H1 (cell line): ENCODE data around the gene OSR1. TPM values are rescaled to one million over a fixed set of nuclear protein-coding genes. Genes with fewer than 3 reads are reported as not detected.

ENCODE experiments used
- CTCF ChIA-PET: fragments of 300-600 bp; sonication (Branson Sonifier 250); formaldehyde crosslinking; loops from one replicate; lab custom pipeline; 2021; ENCODE audit not compliant: partially characterized antibody; lab: Charles Lee
- POLR2A ChIA-PET: fragments of 300-600 bp; sonication (Branson Sonifier 250); formaldehyde crosslinking; loops from one replicate; lab custom pipeline; 2021; ENCODE audit warnings: inconsistent platforms; ENCODE audit not compliant: partially characterized antibody; lab: Charles Lee
- DNase-seq, 2 experiments: peaks; one replicate each; pipeline versions ENCODE4 v3.0.0 to v3.0.0-alpha.2; 2010 to 2022; ENCODE audit warnings: low spot score in 2 of 2, low read depth in 1 of 2, mixed read lengths in 1 of 2
- FAIRE-seq: peaks from 2 replicates; lab custom pipeline; 2011; peaks lifted over from hg19 to GRCh38; lab: Jason Lieb, UNC
- H2AFZ ChIP-seq: 2 replicates; pipeline ENCODE4 v1.8.1; 2012; ENCODE audit warnings: low read length, inconsistent platforms
- H2AK5ac ChIP-seq: 2 replicates; pipeline ENCODE4 v1.6.1; 2013; ENCODE audit warnings: low read depth, low read length
- H2BK120ac ChIP-seq: replicated peaks from 2 replicates; pipeline ENCODE3; 2013; ENCODE audit warnings: low read depth, low read length, inconsistent platforms
- H2BK12ac ChIP-seq: 2 replicates; pipeline ENCODE4 v1.6.1; 2013; ENCODE audit warnings: low read depth, low read length
- H2BK15ac ChIP-seq: 2 replicates; pipeline ENCODE4 v1.6.1; 2013; ENCODE audit warnings: low read length
- H2BK20ac ChIP-seq: 2 replicates; pipeline ENCODE4 v1.6.1; 2013; ENCODE audit warnings: low read length
- H2BK5ac ChIP-seq: 2 replicates; pipeline ENCODE4 v1.6.1; 2013; ENCODE audit warnings: low read depth, low read length
- H3K14ac ChIP-seq: 2 replicates; pipeline ENCODE4 v1.6.1; 2013; ENCODE audit warnings: inconsistent platforms; ENCODE audit not compliant: insufficient read length
- H3K18ac ChIP-seq: 2 replicates; pipeline ENCODE4 v1.6.1; 2013; ENCODE audit warnings: low read length; ENCODE audit errors: extremely low read depth
- H3K23ac ChIP-seq: 2 replicates; pipeline ENCODE4 v1.6.1; 2013; ENCODE audit warnings: inconsistent platforms; ENCODE audit not compliant: insufficient read length
- H3K23me2 ChIP-seq: 2 replicates; pipeline ENCODE4 v1.6.1; 2013; ENCODE audit warnings: low read depth, low read length
- H3K27ac ChIP-seq: 2 replicates; pipeline ENCODE4 v1.6.1; 2011; ENCODE audit warnings: low read depth, low read length, inconsistent platforms
- H3K27me3 ChIP-seq, 4 experiments: replicated peaks in 1 of 4; 1 replicate in 1 of 4; 2 replicates in 3 of 4; pipeline versions ENCODE4 v1.6.1 to v1.8.1; 2011 to 2013; ENCODE audit warnings: low read length in 3 of 4, mild to moderate bottlenecking in 3 of 4, inconsistent platforms in 2 of 4, mixed read lengths in 2 of 4, moderate library complexity in 1 of 4; ENCODE audit not compliant: control insufficient read depth in 3 of 4, insufficient read depth in 3 of 4; ENCODE audit errors: extremely low read depth in 1 of 4
- H3K36me3 ChIP-seq, 4 experiments: 2 replicates each; pipeline versions ENCODE4 v1.6.1 to v1.8.1; 2011 to 2013; ENCODE audit warnings: mild to moderate bottlenecking in 4 of 4, low read length in 3 of 4, moderate library complexity in 2 of 4, control low read depth in 1 of 4, inconsistent platforms in 1 of 4; ENCODE audit not compliant: insufficient read depth in 4 of 4, control insufficient read depth in 2 of 4
- H3K4ac ChIP-seq: replicated peaks from 2 replicates; pipeline ENCODE3; 2013; ENCODE audit warnings: low read length, low read depth, mixed read lengths, inconsistent platforms; ENCODE audit not compliant: insufficient read length
- H3K4me1 ChIP-seq, 4 experiments: replicated peaks in 1 of 4; 1 replicate in 1 of 4; 2 replicates in 3 of 4; pipeline versions ENCODE4 v1.6.1 to v1.8.1; 2011 to 2013; ENCODE audit warnings: low read length in 3 of 4, inconsistent platforms in 2 of 4, mixed read lengths in 1 of 4; ENCODE audit not compliant: insufficient read depth in 4 of 4, control insufficient read depth in 3 of 4
- H3K4me2 ChIP-seq, 2 experiments: 2 replicates each; pipeline versions ENCODE4 v1.6.1 to v1.8.1; 2011 to 2013; ENCODE audit warnings: low read depth in 2 of 2, low read length in 2 of 2, control low read depth in 1 of 2, inconsistent platforms in 1 of 2, mild to moderate bottlenecking in 1 of 2; ENCODE audit not compliant: insufficient read depth in 1 of 2
- H3K4me3 ChIP-seq, 4 experiments: fragments of 200-600, 300-600 bp in 1 of 4; sonication (generic), shearing (Covaris generic), sonication (Bioruptor Twin) in 1 of 4; 2 replicates each; pipeline versions ENCODE4 v1.5.1 to v1.8.1; 2011 to 2016; ENCODE audit warnings: low read length in 4 of 4, low read depth in 3 of 4, control low read depth in 2 of 4, inconsistent platforms in 2 of 4, mild to moderate bottlenecking in 2 of 4, mixed read lengths in 1 of 4, moderate library complexity in 1 of 4; ENCODE audit not compliant: insufficient read depth in 2 of 4; ENCODE audit errors: extremely low read depth in 1 of 4
- H3K56ac ChIP-seq: replicated peaks from 2 replicates; pipeline ENCODE3; 2013; ENCODE audit warnings: low read depth, mild to moderate bottlenecking, mixed read lengths, low read length, inconsistent platforms; ENCODE audit not compliant: insufficient read length
- H3K79me1 ChIP-seq: 2 replicates; pipeline ENCODE4 v1.6.1; 2013; ENCODE audit warnings: low read depth, low read length, control low read depth
- H3K79me2 ChIP-seq, 2 experiments: 2 replicates each; pipeline versions ENCODE4 v1.6.1 to v1.8.1; 2012 to 2013; ENCODE audit warnings: low read length in 2 of 2, mild to moderate bottlenecking in 2 of 2, inconsistent platforms in 1 of 2; ENCODE audit not compliant: insufficient read depth in 2 of 2, control insufficient read depth in 1 of 2
- H3K9ac ChIP-seq, 4 experiments: replicated peaks in 1 of 4; 1 replicate in 1 of 4; 2 replicates in 3 of 4; pipeline versions ENCODE4 v1.6.1 to v1.8.1; 2011 to 2013; ENCODE audit warnings: low read depth in 3 of 4, low read length in 3 of 4, control low read depth in 2 of 4, mild to moderate bottlenecking in 2 of 4, moderate library complexity in 2 of 4, inconsistent platforms in 1 of 4; ENCODE audit errors: extremely low read depth in 1 of 4
- H3K9me3 ChIP-seq, 2 experiments: 2 replicates each; pipeline versions ENCODE4 v1.6.1 to v1.8.1; 2012 to 2013; ENCODE audit warnings: mild to moderate bottlenecking in 2 of 2, moderate library complexity in 2 of 2, control low read depth in 1 of 2, inconsistent platforms in 1 of 2, low read depth in 1 of 2, low read length in 1 of 2, mixed read lengths in 1 of 2; ENCODE audit not compliant: insufficient read depth in 2 of 2
- H4K20me1 ChIP-seq, 2 experiments: replicated peaks in 1 of 2; 2 replicates each; pipeline versions ENCODE3 to v1.8.1; 2011 to 2013; ENCODE audit warnings: inconsistent platforms in 2 of 2, low read length in 2 of 2, mild to moderate bottlenecking in 1 of 2; ENCODE audit not compliant: insufficient read depth in 2 of 2, control insufficient read depth in 1 of 2
- H4K5ac ChIP-seq: 2 replicates; pipeline ENCODE4 v1.6.1; 2013; ENCODE audit warnings: low read length, low read depth, mixed read lengths, inconsistent platforms; ENCODE audit not compliant: insufficient read length
- H4K8ac ChIP-seq: 2 replicates; pipeline ENCODE4 v1.8.0; 2013; ENCODE audit warnings: mild to moderate bottlenecking, moderate library complexity, low read length, inconsistent platforms; ENCODE audit not compliant: insufficient read depth; ENCODE audit errors: extremely low read depth
- H4K91ac ChIP-seq: replicated peaks from 2 replicates; pipeline ENCODE3; 2013; ENCODE audit warnings: low read length, mixed read lengths, inconsistent platforms; ENCODE audit not compliant: insufficient read length
- ASH2L ChIP-seq: fragments of 200-600, 300-600 bp; sonication (generic); IDR thresholded peaks from one replicate; pipeline ENCODE4 v1.7.1; 2017; ENCODE audit warnings: low read length
- CBX8 ChIP-seq: fragments of 300-800, 300-1000 bp; sonication (generic); IDR thresholded peaks from 2 replicates; pipeline ENCODE4 v1.7.1; 2016; ENCODE audit warnings: low read depth, low read length, borderline replicate concordance
- CREB1 ChIP-seq: IDR thresholded peaks from 2 replicates; pipeline ENCODE4 v1.6.1; 2012; ENCODE audit warnings: inconsistent platforms
- CTBP2 ChIP-seq: IDR thresholded peaks from 2 replicates; pipeline ENCODE4 v1.7.0; 2011; ENCODE audit warnings: borderline replicate concordance, mild to moderate bottlenecking, moderate library complexity, mixed read lengths, low read length; ENCODE audit not compliant: insufficient read depth, insufficient read length
- E2F6 ChIP-seq: IDR thresholded peaks from 2 replicates; pipeline ENCODE4 v1.6.1; 2012; ENCODE audit warnings: inconsistent platforms
- KDM4A ChIP-seq: IDR thresholded peaks from one replicate; pipeline ENCODE4 v1.7.1; 2012; ENCODE audit warnings: low read depth, mild to moderate bottlenecking, moderate library complexity, low read length, inconsistent platforms; ENCODE audit not compliant: severe bottlenecking
- RFX5 ChIP-seq: IDR thresholded peaks from 2 replicates; pipeline ENCODE4 v1.6.1; 2011; ENCODE audit warnings: low read depth, low read length, improper control_type of control experiment, borderline replicate concordance
- RNF2 ChIP-seq: fragments of 200-900, 300-1000 bp; sonication (generic); IDR thresholded peaks from 2 replicates; pipeline ENCODE4 v1.7.1; 2016; ENCODE audit warnings: borderline replicate concordance, low read depth, mild to moderate bottlenecking, antibody characterized with exemption, low read length; ENCODE audit not compliant: poor library complexity, severe bottlenecking; ENCODE audit errors: missing control alignments
- SP4 ChIP-seq: IDR thresholded peaks from 2 replicates; pipeline ENCODE4 v1.6.1; 2012; ENCODE audit warnings: low read length, inconsistent platforms
- SUZ12 ChIP-seq: fragments of 200-600 bp; sonication (generic); IDR thresholded peaks from 2 replicates; pipeline ENCODE4 v1.6.1; 2012; ENCODE audit warnings: mild to moderate bottlenecking, inconsistent platforms, low read length, moderate library complexity, mixed read lengths
- WGBS, 2 experiments: shearing (Covaris generic) in 1 of 2; methylation state at CpG; one replicate each; pipeline versions ENCODE4 v1.1.6 to v1.1.7; 2013 to 2015; ENCODE audit warnings: low lambda C conversion rate in 2 of 2, mixed read lengths in 2 of 2, inconsistent platforms in 1 of 2, low coverage in 1 of 2, missing lambda C conversion rate in 1 of 2; ENCODE audit not compliant: insufficient replicate concordance in 2 of 2, insufficient coverage in 1 of 2, insufficient read length in 1 of 2; ENCODE audit errors: extremely low coverage in 1 of 2, missing lambda C conversion rate in 1 of 2; 5-methylcytosine and 5-hydroxymethylcytosine counted together
- polyA plus RNA-seq, 7 experiments: library from polyadenylated mRNA; depleted of rRNA in 3 of 7; stranded (reverse) in 5 of 7; unstranded in 2 of 7; fragments of >200 nt in 5 of 7; fragments of 200-250 nt in 2 of 7; gene quantifications; 1 replicate in 5 of 7; 2 replicates in 1 of 7; 4 replicates in 1 of 7; pipeline versions ENCODE4 v1.2.1 to v1.2.3, GENCODE V29; 2011 to 2013; ENCODE audit warnings: missing spikeins in 2 of 7, mixed read lengths in 2 of 7
- total RNA-seq: library from RNA; stranded (reverse); fragmentation: NEBNext Ultra II Directional; extraction: Animal tissue kit (Norgen Biotek cat#: 25700); gene quantifications from 2 replicates; pipeline ENCODE4 v1.2.1, GENCODE V29; 2021

OSR1 gene
- total and polyA plus RNA-seq, 2 of the 8 experiments (the other 6 are each of a cell fraction or from before 2014, with no cell fraction given): 0.05 to 0.22 TPM

- H4K8ac ChIP-seq: no peak overlapping the region
- H3K18ac ChIP-seq: peak overlapping the region; percentile 78
- WGBS, 2 experiments: 3% methylated on average over 51 of the region's 51 CpGs; no CpG with 5 or more reads in 1 of the 2 experiments
- no peak overlapping the region for H4K5ac ChIP-seq
- H4K20me1 ChIP-seq: peaks cover 9 to 35% of the 10 kb centered on the region in 2 experiments
- no peak overlapping the region for H2BK5ac ChIP-seq
- no peak overlapping the region for H3K27ac ChIP-seq
- H2BK120ac ChIP-seq: no peak overlapping the region
- H3K14ac ChIP-seq: no peak overlapping the region
- no peak for FAIRE-seq
- ChIA-PET CTCF (interaction anchor here (0.6 to 5.4 kb wide), 17 partner anchors 8 to 974 kb away, joined by 3 to 104 read pairs (median 3); no protein-coding TSS in a partner anchor), POLR2A (interaction anchor here (1.4 kb wide), 1 partner anchor 9 kb away, joined by 6 read pairs; no protein-coding TSS in a partner anchor)
- H3K79me1 ChIP-seq: no peaks in the 10 kb centered on the region; the same call in 1 of the 2 replicates
- no peaks in the 10 kb centered on the region for H3K36me3 ChIP-seq
- H2BK20ac ChIP-seq: no peak overlapping the region
- H4K91ac ChIP-seq: no peak overlapping the region
- H3K4ac ChIP-seq: no peak overlapping the region
- H3K4me2 ChIP-seq: peak overlapping the region; percentile 86 to 89
- H3K9ac ChIP-seq: no peak overlapping the region; a peak in 1 of 7 replicates
- no peak overlapping the region for H2BK15ac ChIP-seq
- H3K27me3 ChIP-seq: peaks cover 73 to 95% (median 85%) of the 10 kb centered on the region in 4 experiments
- H3K4me1 ChIP-seq: peaks cover 9 to 35% (median 14%) of the 10 kb centered on the region in 4 experiments; a peak in 6 of 7 replicates
- H3K4me3 ChIP-seq: peak overlapping the region; percentile 24 to 54 (median 31); a peak in 6 of 8 replicates
- H3K9me3 ChIP-seq: no peaks in the 10 kb centered on the region
- H3K56ac ChIP-seq: no peak overlapping the region
- H2AFZ ChIP-seq: no peak overlapping the region; the same call in 1 of the 2 replicates
- H3K23ac ChIP-seq: no peak overlapping the region
- H2BK12ac ChIP-seq: no peak overlapping the region
- peaks cover 7% of the 10 kb centered on the region; the same call in 1 of the 2 replicates for H3K23me2 ChIP-seq
- DNase-seq: peak in 1 of 2 experiments; percentile 67
- H3K79me2 ChIP-seq: no peaks in the 10 kb centered on the region
- no peak overlapping the region for H2AK5ac ChIP-seq
- TF ChIP-seq CREB1 (no peak), SP4 (no peak), CBX8 (0 out of 2 replicates have a peak, but pooled peaks have one; percentile 1), E2F6 (peak; percentile 78), RFX5 (no peak), SUZ12 (peak; percentile 96), RNF2 (peak; percentile 76), CTBP2 (peak; percentile 62), KDM4A (peak; percentile 79), ASH2L (peak; percentile 19)
Observed at GRCh38 chr2:19361325-19361990, 3.0 kb upstream of the OSR1 start.
